IMR-90 (cell line): Measurements from ENCODE around the gene TMPRSS11B. TPM values are rescaled to one million over a fixed set of nuclear protein-coding genes. Genes with fewer than 3 reads are reported as not detected.

Experiments
- ATAC-seq: fragments of 200-7000 bp; cut with Tn5 transposase; 2 replicates; pipeline ENCODE4 v1.9.1; 2020; ENCODE audit warnings: low read depth, mild to moderate bottlenecking, moderate library complexity
- BruUV-seq: library from RNA; stranded (reverse); fragments of 400-500 nt; replicated peaks from 2 replicates; lab custom pipeline; 2021; lab: Mats Ljungman, UMichigan
- CTCF ChIA-PET: fragments of 300-600 bp; formaldehyde crosslinking; extraction: SDS; loops from one replicate; lab custom pipeline; 2021; ENCODE audit warnings: antibody characterized with exemption; lab: Yijun Ruan, JAX
- POLR2A ChIA-PET: fragments of 300-600 bp; sonication (Branson Sonifier 250); formaldehyde crosslinking; loops from one replicate; lab custom pipeline; 2022; ENCODE audit warnings: antibody characterized with exemption; ENCODE audit not compliant: unreplicated experiment; lab: Charles Lee
- DNase-seq: peaks from one replicate; pipeline ENCODE4 v3.0.0; 2013
- H2AFZ ChIP-seq: replicated peaks from 2 replicates; pipeline ENCODE3; 2013; ENCODE audit warnings: low read length, mild to moderate bottlenecking; ENCODE audit not compliant: poor library complexity
- H2AK5ac ChIP-seq: 2 replicates; pipeline ENCODE4 v1.6.1; 2013; ENCODE audit warnings: low read depth, low read length, inconsistent platforms
- H2AK9ac ChIP-seq: replicated peaks from 2 replicates; pipeline ENCODE3; 2013; ENCODE audit warnings: mild to moderate bottlenecking, low read depth, low read length, moderate library complexity; ENCODE audit not compliant: poor library complexity
- H2BK120ac ChIP-seq: 2 replicates; pipeline ENCODE4 v1.6.1; 2013; ENCODE audit warnings: low read depth, low read length, inconsistent platforms
- H2BK15ac ChIP-seq: 3 replicates; pipeline ENCODE4 v1.6.1; 2013; ENCODE audit warnings: low read depth, low read length, inconsistent platforms
- H2BK20ac ChIP-seq: 2 replicates; pipeline ENCODE4 v1.6.1; 2013; ENCODE audit warnings: low read depth, mild to moderate bottlenecking, inconsistent platforms, low read length, moderate library complexity
- H2BK5ac ChIP-seq: 2 replicates; pipeline ENCODE4 v1.6.1; 2013; ENCODE audit warnings: mild to moderate bottlenecking, low read depth, low read length, inconsistent platforms; ENCODE audit not compliant: poor library complexity, severe bottlenecking
- H3K14ac ChIP-seq: replicated peaks from 2 replicates; pipeline ENCODE4 v1.6.1; 2013; ENCODE audit warnings: low read depth, low read length, inconsistent platforms
- H3K18ac ChIP-seq: 2 replicates; pipeline ENCODE4 v1.6.1; 2013; ENCODE audit warnings: low read depth, low read length, control low read depth
- H3K23ac ChIP-seq: 2 replicates; pipeline ENCODE4 v1.6.1; 2013; ENCODE audit warnings: low read depth, low read length, inconsistent platforms
- H3K27ac ChIP-seq: 2 replicates; pipeline ENCODE4 v1.5.1; 2013; ENCODE audit warnings: mild to moderate bottlenecking, control low read depth, low read length; ENCODE audit not compliant: insufficient read depth
- H3K27me3 ChIP-seq: 2 replicates; pipeline ENCODE4 v1.6.1; 2013; ENCODE audit warnings: low read length; ENCODE audit not compliant: control insufficient read depth, insufficient read depth
- H3K36me3 ChIP-seq: 2 replicates; pipeline ENCODE4 v1.6.1; 2013; ENCODE audit warnings: low read length, mixed read lengths; ENCODE audit not compliant: control insufficient read depth, insufficient read depth
- H3K4ac ChIP-seq: 2 replicates; pipeline ENCODE4 v1.6.1; 2013; ENCODE audit warnings: low read depth, low read length, inconsistent platforms
- H3K4me1 ChIP-seq: 2 replicates; pipeline ENCODE4 v1.6.1; 2013; ENCODE audit warnings: low read length, mixed read lengths; ENCODE audit not compliant: control insufficient read depth, insufficient read depth
- H3K4me2 ChIP-seq: 2 replicates; pipeline ENCODE4 v1.6.1; 2013; ENCODE audit warnings: low read depth, mild to moderate bottlenecking, control low read depth, low read length, moderate library complexity
- H3K4me3 ChIP-seq: 2 replicates; pipeline ENCODE4 v1.5.1; 2013; ENCODE audit warnings: low read depth, mild to moderate bottlenecking, control low read depth, low read length, moderate library complexity; ENCODE audit not compliant: insufficient read depth
- H3K56ac ChIP-seq: 2 replicates; pipeline ENCODE4 v1.6.1; 2013; ENCODE audit warnings: low read length, inconsistent platforms; ENCODE audit not compliant: insufficient read depth; ENCODE audit errors: extremely low read depth
- H3K79me1 ChIP-seq, 2 experiments: 2 replicates each; pipeline ENCODE4 v1.6.1; 2013; ENCODE audit warnings: low read length in 2 of 2, inconsistent platforms in 1 of 2, low read depth in 1 of 2
- H3K9ac ChIP-seq: 2 replicates; pipeline ENCODE4 v1.6.1; 2013; ENCODE audit warnings: low read depth, low read length, control low read depth
- H3K9me1 ChIP-seq: 2 replicates; pipeline ENCODE4 v1.6.1; 2013; ENCODE audit warnings: low read length, inconsistent platforms; ENCODE audit not compliant: insufficient read depth
- H3K9me3 ChIP-seq: 2 replicates; pipeline ENCODE4 v1.6.1; 2013; ENCODE audit warnings: low read length; ENCODE audit not compliant: control insufficient read depth, insufficient read depth
- H4K20me1 ChIP-seq: 2 replicates; pipeline ENCODE4 v1.6.1; 2013; ENCODE audit warnings: low read length, inconsistent platforms; ENCODE audit not compliant: insufficient read depth
- H4K5ac ChIP-seq: 2 replicates; pipeline ENCODE4 v1.6.1; 2013; ENCODE audit warnings: mild to moderate bottlenecking, low read depth, low read length, control low read depth
- H4K8ac ChIP-seq, 2 experiments: 2 replicates each; pipeline ENCODE4 v1.6.1; 2013; ENCODE audit warnings: low read depth in 2 of 2, low read length in 2 of 2, control low read depth in 1 of 2, inconsistent platforms in 1 of 2
- H4K91ac ChIP-seq: 2 replicates; pipeline ENCODE4 v1.6.1; 2013; ENCODE audit warnings: low read depth, low read length, inconsistent platforms; ENCODE audit not compliant: insufficient read depth
- CEBPB ChIP-seq: IDR thresholded peaks from 2 replicates; pipeline ENCODE4 v1.6.1; 2012; ENCODE audit warnings: low read depth, low read length, improper control_type of control experiment
- FOS ChIP-seq: fragments of 150-350 bp; IDR thresholded peaks from 2 replicates; pipeline ENCODE4 v1.6.1; 2016; ENCODE audit warnings: low read depth, low read length
- MAFK ChIP-seq: IDR thresholded peaks from 2 replicates; pipeline ENCODE4 v1.6.1; 2012; ENCODE audit warnings: low read depth, low read length, improper control_type of control experiment
- MAZ ChIP-seq: IDR thresholded peaks from 2 replicates; pipeline ENCODE4 v1.6.1; 2012; ENCODE audit warnings: low read depth, mild to moderate bottlenecking, low read length, improper control_type of control experiment, moderate library complexity, borderline replicate concordance
- NFE2L2 ChIP-seq: fragments of 150-350 bp; IDR thresholded peaks from 2 replicates; pipeline ENCODE4 v1.6.1; 2016; ENCODE audit warnings: low read depth, mild to moderate bottlenecking, low read length
- RCOR1 ChIP-seq: IDR thresholded peaks from 2 replicates; pipeline ENCODE4 v1.6.1; 2012; ENCODE audit warnings: mild to moderate bottlenecking, low read length, improper control_type of control experiment; ENCODE audit not compliant: insufficient replicate concordance
- SMC3 ChIP-seq: fragments of 150-350 bp; IDR thresholded peaks from 2 replicates; pipeline ENCODE4 v1.6.1; 2016; ENCODE audit warnings: low read depth, mild to moderate bottlenecking, antibody characterized with exemption, low read length, moderate library complexity
- USF2 ChIP-seq: fragments of 150-350 bp; IDR thresholded peaks from 2 replicates; pipeline ENCODE4 v1.6.1; 2017; ENCODE audit warnings: mild to moderate bottlenecking, antibody characterized with exemption, low read length, low read depth
- WGBS, 2 experiments: methylation state at CpG; one replicate each; pipeline versions ENCODE4 v1.1.5 to v1.1.7; 2013; ENCODE audit warnings: missing lambda C conversion rate in 2 of 2; ENCODE audit not compliant: insufficient read length in 1 of 2; ENCODE audit errors: extremely low coverage in 2 of 2; 5-methylcytosine and 5-hydroxymethylcytosine counted together
- dilution Hi-C: fragments of 300-500 bp; cut with HindIII; formaldehyde crosslinking; loops from one replicate; pipeline ENCODE4 v1.14.3; 2018; ENCODE audit warnings: low sequenced_read_pairs; ENCODE audit not compliant: unreplicated experiment
- in situ Hi-C: fragments of 300-500 bp; cut with MboI; formaldehyde crosslinking; loops from 3 replicates; pipeline ENCODE4 v1.14.3; 2019; ENCODE audit warnings: low sequenced_read_pairs, inconsistent platforms, mixed read lengths
- intact Hi-C: fragments of 100-400 bp; cut with micrococcal nuclease; formaldehyde crosslinking; loops from 2 replicates; pipeline ENCODE4 v1.10.0; 2022
- polyA plus RNA-seq, 3 experiments: library from polyadenylated mRNA; depleted of rRNA; stranded (reverse); fragments of >200 nt; gene quantifications; 2 replicates each; pipeline ENCODE4 v1.2.3, GENCODE V29; 2012; ENCODE audit warnings: low replicate concordance in 1 of 3
- total RNA-seq: library from RNA; depleted of rRNA; stranded (reverse); fragments of >200 nt; gene quantifications from 2 replicates; pipeline ENCODE4 v1.2.3, GENCODE V29; 2012
- TF ChIP-seq, protein P1 (sequence below): conservative IDR thresholded peaks from 2 replicates; pipeline ENCODE4 v1.5.1; 2012; ENCODE audit warnings: mild to moderate bottlenecking, low read depth, low read length, improper control_type of control experiment

TMPRSS11B gene
- total and polyA plus RNA-seq, 2 of the 4 experiments (the other 2 are of a cell fraction): not detected

GRCh38 chr4:68272380-68272779 lies 26.9 kb upstream of the TMPRSS11B start:
- no peaks in the 10 kb centered on the region for H4K20me1 ChIP-seq
- H2AK5ac ChIP-seq: no peak overlapping the region
- POLR2A ChIA-PET: no interaction called here
- H4K5ac ChIP-seq: no peak overlapping the region; the same call in 1 of the 2 replicates
- H3K9ac ChIP-seq: peak overlapping the region; percentile 68; the same call in 1 of the 2 replicates
- H2BK15ac ChIP-seq: no peak overlapping the region
- no peak overlapping the region for H2AK9ac ChIP-seq
- H3K27ac ChIP-seq: no peak overlapping the region
- H3K79me1 ChIP-seq: no peaks in the 10 kb centered on the region
- BruUV-seq: no TSS peak
- WGBS, 2 experiments: no CpG with 5 or more reads among the region's 2 CpGs
- H3K36me3 ChIP-seq: no peaks in the 10 kb centered on the region
- in situ Hi-C loops: loop anchor here (5.0 to 25.0 kb wide), 3 partner anchors 105 to 890 kb away; no protein-coding TSS in a partner anchor
- H4K8ac ChIP-seq: no peak overlapping the region
- no peak overlapping the region for H3K14ac ChIP-seq
- no peak overlapping the region for H3K23ac ChIP-seq
- ATAC-seq (peak; percentile 37), DNase-seq (peak; percentile 5)
- H2BK20ac ChIP-seq: no peak overlapping the region
- H3K56ac ChIP-seq: no peak overlapping the region
- H3K4me1 ChIP-seq: 0 out of 2 replicates have a peak, but pooled peaks cover 3% of the 10 kb centered on the region
- intact Hi-C loops: loop anchor here (1.0 to 2.0 kb wide), 3 partner anchors 76 to 226 kb away; no protein-coding TSS in a partner anchor
- dilution Hi-C loops: no loop called here
- TF ChIP-seq, protein P1, sequence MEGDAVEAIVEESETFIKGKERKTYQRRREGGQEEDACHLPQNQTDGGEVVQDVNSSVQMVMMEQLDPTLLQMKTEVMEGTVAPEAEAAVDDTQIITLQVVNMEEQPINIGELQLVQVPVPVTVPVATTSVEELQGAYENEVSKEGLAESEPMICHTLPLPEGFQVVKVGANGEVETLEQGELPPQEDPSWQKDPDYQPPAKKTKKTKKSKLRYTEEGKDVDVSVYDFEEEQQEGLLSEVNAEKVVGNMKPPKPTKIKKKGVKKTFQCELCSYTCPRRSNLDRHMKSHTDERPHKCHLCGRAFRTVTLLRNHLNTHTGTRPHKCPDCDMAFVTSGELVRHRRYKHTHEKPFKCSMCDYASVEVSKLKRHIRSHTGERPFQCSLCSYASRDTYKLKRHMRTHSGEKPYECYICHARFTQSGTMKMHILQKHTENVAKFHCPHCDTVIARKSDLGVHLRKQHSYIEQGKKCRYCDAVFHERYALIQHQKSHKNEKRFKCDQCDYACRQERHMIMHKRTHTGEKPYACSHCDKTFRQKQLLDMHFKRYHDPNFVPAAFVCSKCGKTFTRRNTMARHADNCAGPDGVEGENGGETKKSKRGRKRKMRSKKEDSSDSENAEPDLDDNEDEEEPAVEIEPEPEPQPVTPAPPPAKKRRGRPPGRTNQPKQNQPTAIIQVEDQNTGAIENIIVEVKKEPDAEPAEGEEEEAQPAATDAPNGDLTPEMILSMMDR: no peak
- TF ChIP-seq USF2 (no peak), FOS (no peak), MAFK (no peak), NFE2L2 (no peak), SMC3 (no peak), MAZ (no peak), CEBPB (no peak), RCOR1 (no peak)
- no peak overlapping the region for H4K91ac ChIP-seq
- H3K27me3 ChIP-seq: no peaks in the 10 kb centered on the region
- no peak overlapping the region for H2BK5ac ChIP-seq
- H2BK120ac ChIP-seq: no peak overlapping the region
- H3K4ac ChIP-seq: no peak overlapping the region
- H3K4me3 ChIP-seq: peak overlapping the region; percentile 54
- H3K9me1 ChIP-seq: no peaks in the 10 kb centered on the region
- no peak overlapping the region for H2AFZ ChIP-seq
- no peak overlapping the region for H3K18ac ChIP-seq
- no peaks in the 10 kb centered on the region for H3K9me3 ChIP-seq
- peak overlapping the region; percentile 92 for H3K4me2 ChIP-seq
- CTCF ChIA-PET: interaction anchor here (0.6 to 2.4 kb wide), 11 partner anchors 16 to 111 kb away, joined by 3 to 27 read pairs (median 4); no protein-coding TSS in a partner anchor
